NCI-H1105 (cell line): ENCODE results near the gene ZMYND11.
"Not testable (repeated sequence)": the region's sequence is repeated elsewhere in the genome, so short reads cannot be mapped to it uniquely, and the experiment has no call there.

Experiments used
- DNase-seq: peaks from one replicate; lab custom pipeline; 2025; lab: John Stamatoyannopoulos, UW

Gene ZMYND11

DNA sequence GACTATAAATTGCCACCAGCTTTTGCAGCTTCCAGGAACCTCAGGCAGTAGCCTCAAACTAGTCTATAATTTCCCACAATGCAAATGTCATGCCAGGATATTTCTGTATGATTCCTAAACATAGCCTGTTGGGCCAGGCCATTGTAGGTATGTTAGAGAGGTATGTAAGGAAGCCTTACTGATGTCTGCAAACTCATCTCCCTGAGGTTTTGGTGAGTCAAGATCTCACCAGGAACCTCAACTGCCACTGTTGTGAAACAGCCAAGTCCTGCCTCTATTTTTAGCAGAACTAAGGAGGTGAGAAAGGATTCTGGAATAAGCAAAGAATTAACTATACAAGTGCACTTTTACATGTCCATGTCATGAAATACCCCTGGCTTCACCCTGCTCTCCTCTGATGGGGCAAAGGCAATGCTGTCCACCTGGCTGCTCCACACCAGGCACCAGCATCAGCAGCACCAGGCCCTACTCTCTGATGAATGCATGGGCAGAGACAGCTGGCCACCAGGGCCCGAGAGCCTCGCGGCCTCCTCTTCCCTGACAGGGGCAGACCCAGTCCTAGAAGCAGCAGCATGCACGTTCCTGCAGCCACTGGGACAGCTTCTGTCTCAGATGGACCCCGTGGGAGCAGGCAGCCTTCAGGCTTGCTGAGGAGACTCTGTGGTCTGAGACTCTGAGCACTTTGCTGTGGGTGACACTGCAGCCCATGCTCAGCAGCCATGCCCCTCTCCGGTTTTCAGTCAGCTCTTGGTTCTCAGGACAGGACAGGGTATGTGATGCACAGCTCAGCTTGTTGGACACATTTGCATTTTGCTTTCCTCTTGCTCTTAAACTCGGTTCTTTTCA is 147.3 kb downstream of the ZMYND11 start:
- DNase-seq, result no peak

- DNase-seq, result no peak
Observed at GRCh38 chr10:283140-283479, 147.9 kb downstream of the ZMYND11 start.

DNA sequence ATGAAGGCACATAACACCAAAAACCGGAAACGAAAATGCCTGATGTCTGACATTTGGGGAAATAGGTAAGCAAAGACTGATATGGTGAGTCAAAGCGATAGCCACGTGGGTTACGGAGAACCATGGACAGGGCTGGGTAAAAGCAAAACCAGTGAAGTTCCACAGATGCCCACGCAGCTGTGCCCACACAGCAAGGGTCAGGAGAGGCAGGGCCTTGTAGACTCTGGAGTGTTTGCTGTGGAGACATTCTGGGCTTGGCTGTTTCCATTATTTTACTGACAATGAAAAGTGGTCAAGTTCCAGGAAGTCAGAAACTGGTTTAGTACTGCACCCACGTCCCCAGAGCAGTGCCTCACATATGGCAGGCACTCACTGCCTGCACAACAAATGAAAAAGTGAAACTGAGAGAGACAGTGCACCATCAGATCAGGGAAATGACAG is 148.7 kb downstream of the ZMYND11 start:
- no peak for DNase-seq

DNA sequence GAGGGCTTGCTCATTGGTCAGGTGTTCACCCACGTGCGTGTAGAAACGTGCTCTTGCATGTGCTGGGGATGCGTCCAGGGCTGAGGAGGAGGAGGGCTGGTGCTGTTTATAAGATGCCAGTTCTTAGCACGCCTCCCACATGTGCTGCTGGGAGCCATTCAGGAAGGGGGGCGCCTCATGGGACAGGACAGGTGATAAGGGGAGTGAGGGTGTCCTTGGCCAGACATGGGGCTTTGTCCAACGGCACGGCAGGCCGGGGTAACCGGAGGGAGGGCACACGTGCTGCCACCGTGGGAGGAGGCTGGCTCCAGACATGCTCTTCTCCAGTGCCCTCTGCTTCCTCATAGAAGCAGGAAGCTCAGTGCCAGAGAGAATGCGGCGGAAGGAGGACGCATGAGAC is 150.0 kb downstream of the ZMYND11 start:
- DNase-seq, result no peak

- DNase-seq, result no peak
Observed at GRCh38 chr10:287026-287709, 151.9 kb downstream of the ZMYND11 start.

- no peak for DNase-seq
Observed at GRCh38 chr10:287814-288213, 152.6 kb downstream of the ZMYND11 start.

DNA sequence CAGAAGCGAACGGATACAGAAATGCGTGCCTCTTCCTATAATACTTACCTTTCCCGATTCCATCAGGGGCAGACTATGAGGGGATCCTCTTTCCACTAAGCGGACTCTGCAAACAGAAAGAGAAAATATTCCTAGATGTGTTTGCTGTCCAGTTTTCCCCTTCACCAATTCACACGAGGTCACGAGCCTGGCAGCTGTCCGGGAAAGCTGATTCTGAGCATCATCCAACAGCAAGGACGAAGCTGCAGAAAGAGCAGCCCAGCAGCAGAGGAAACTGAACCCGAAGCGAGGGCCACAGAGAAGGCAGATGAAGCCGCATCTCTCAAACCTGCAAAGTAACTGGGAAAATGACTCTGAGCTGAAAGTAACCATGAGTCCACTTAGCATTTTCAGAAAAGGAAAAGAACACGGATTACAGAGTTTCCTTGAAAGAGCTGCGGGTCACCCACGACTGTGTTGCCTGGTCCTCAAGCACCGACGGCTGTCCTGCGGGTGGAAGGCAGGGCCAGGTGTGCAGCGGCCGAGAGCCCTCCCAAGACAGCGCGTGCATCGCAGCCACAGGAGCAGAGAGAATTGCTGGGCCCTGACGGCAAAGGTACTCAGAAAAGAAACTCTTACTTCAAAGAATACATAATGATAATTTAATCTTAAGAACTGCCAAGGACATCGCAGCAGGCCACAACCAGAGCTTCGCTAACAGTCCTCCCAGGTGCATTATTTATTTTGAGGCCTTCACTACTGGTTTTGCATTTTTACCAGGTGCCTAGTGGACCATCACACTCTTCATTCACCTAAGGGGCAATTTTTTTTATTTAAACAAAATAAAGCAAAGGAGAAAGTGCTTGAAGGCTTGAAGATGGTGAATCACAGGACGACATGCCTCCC is 153.3 kb downstream of the ZMYND11 start:
- DNase-seq, result no peak

- DNase-seq, result no peak
Observed at GRCh38 chr10:289581-289980, 154.3 kb downstream of the ZMYND11 start.

DNA sequence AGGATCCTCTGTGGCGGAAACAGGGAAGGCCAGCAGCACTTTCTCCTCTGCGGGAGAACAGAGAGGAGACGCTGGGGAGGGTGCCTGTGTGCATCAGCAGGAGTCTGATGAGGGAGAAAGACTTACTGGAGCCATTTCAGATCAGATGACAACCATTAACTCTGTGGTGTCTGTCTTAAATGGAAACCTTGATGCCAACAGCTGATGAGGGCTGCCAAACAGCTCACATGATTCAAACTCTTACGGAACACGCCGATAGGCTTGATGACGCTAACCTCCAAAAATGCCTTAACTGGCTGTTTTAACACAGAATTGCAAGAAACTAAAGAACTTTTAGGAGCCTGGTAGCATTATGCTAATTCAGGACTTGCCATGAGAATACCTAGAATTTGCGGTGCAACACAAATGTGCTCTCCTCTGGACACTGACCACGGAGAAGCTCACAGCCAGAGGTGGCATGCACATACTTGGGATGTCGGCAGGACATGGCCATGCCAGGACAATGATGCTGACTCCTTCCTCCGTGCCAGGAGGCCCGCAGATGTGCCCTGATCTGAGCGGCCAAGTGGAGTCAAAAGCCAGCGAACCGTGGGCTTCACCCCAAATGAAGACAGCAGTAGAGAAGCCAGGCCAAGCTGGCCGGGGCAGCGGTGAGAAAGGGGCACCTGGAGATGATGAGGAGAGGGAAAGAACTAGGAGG is 154.9 kb downstream of the ZMYND11 start:
- no peak for DNase-seq

- DNase-seq, result no peak
Observed at GRCh38 chr10:293636-294035, 158.4 kb downstream of the ZMYND11 start.

DNA sequence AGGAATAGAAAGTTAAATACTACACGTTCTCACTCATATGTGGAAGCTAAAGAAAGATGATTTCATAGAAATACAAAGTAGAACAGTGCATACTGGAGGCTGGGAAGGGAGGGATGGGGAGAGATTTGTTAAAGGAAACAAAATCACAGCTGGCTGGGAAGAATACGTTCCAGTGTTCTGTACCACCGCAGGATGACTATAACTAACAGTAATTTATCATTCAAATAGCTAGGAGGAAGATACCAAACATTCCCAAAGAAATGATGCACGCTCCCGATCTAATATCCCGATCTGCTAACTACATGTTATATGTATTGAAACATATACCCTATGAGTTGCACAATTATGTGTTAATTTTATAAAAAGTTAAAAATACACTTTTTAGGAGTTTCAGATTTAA is 162.3 kb downstream of the ZMYND11 start:
- no peak for DNase-seq

DNA sequence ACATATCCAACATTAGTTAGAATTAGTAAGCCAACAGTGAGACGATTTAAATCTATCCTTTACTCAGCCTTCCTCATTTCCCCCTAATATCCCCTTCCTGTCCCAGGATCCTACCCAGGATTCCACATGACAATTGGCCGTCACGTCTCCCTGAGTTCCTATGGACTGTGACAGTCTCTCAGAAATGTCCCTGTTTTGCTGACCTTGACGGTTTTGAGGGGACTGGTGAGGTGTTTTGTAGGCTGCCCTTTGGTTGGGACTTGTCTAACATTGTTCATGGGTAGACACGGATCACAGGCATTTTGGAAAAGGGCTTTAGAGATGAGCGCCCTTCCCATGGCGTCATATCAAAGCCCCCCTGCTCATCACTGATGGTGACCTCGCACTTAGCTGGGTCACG is 162.8 kb downstream of the ZMYND11 start:
- DNase-seq, result no peak

DNA sequence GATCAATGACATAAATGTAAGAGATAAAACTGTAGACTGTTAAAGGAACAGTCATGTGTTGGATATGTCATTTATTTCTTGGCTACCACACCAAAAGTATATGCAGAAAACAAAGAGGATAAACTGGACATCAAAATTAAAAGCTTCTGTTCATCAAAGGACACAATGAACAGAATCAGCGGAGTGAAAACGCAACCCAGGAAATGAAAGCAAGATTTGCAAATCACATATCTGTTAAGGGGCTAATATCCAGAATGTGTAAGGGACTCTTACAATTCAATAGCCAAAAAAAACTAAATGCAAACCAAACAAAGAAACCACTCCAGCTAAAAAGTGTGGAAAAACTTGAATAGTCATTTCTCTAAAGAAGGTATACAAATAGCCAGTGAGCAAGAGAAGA is 164.3 kb downstream of the ZMYND11 start:
- no peak for DNase-seq

GRCh38 chr10:299969-300368 is 164.7 kb downstream of the ZMYND11 start:
- no peak for DNase-seq

DNA sequence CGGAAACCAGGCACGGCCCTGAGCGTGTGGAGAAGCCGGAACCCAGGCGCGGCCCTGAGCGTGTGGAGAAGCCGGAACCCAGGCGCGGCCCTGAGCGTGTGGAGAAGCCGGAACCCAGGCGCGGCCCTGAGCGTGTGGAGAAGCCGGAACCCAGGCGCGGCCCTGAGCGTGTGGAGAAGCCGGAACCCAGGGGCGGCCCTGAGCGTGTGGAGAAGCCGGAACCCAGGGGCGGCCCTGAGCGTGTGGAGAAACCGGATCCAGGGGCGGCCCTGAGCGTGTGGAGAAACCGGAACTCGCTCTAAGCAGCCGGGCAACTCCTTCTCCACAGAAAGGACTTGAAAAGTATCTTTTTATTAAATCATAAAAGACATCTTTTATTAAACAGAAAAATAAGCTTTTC is 165.3 kb downstream of the ZMYND11 start:
- not testable (repeated sequence) for DNase-seq

DNA sequence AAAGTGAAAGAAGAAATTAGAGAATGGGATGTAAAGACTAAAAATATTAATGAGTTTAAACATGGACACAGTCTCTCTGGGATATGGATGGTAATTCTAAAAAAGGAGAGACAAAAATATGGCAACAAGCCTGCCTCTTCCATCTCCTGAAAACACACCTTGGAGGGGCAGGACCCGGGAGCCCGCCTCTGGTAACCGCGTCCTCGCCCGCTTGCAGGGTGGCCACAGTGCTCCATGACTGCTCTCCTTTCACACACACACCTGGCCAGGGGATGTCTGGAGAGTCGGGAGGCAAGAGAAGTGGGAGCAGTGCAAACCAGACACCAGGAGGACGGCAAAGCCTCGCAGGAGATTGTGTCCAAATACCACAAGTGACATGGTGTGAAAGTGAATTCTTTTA is 166.3 kb downstream of the ZMYND11 start:
- no peak for DNase-seq
